ENCODE data around the gene PLIN5. TPM values are rescaled to one million over a fixed set of nuclear protein-coding genes. Genes with fewer than 3 reads are reported as not detected.
"Not testable (repeated sequence)": the region's sequence is repeated elsewhere in the genome, so short reads cannot be mapped to it uniquely, and the experiment has no call there.

The PLIN5 gene
- total RNA-seq, 1 donor from 2014 or later = 0.06 TPM

- no peak overlapping the region for H3K4me3 ChIP-seq (ENCODE audit: low read depth, low read length)
- no peak for DNase-seq (ENCODE audit: low read depth)
- TF ChIP-seq CTCF (conservative IDR thresholded peaks at IDR 0.05; ENCODE audit: low read depth, low read length) = no peak
These were observed 15.5 kb upstream of the PLIN5 start for GRCh38 chr19:4550479-4551050.

- DNase-seq (ENCODE audit: low read depth) = no peak
- TF ChIP-seq CTCF (conservative IDR thresholded peaks at IDR 0.05; ENCODE audit: low read depth, low read length) = no peak
- no peak overlapping the region for H3K4me3 ChIP-seq (ENCODE audit: low read depth, low read length)
These were observed 15.0 kb upstream of the PLIN5 start for GRCh38 chr19:4550018-4550417.

GRCh38 chr19:4548238-4548584 lies 13.2 kb upstream of the PLIN5 start:
- no peak for TF ChIP-seq CTCF (conservative IDR thresholded peaks at IDR 0.05; ENCODE audit: low read depth, low read length)
- no peak for DNase-seq (ENCODE audit: low read depth)
- no peak overlapping the region for H3K4me3 ChIP-seq (ENCODE audit: low read depth, low read length)

GRCh38 chr19:4547303-4548237 lies 12.5 kb upstream of the PLIN5 start:
- no peak overlapping the region for H3K4me3 ChIP-seq (ENCODE audit: low read depth, low read length)
- peak; percentile 62 for TF ChIP-seq CTCF (conservative IDR thresholded peaks at IDR 0.05; ENCODE audit: low read depth, low read length)
- no peak for DNase-seq (ENCODE audit: low read depth)

- no peak overlapping the region for H3K4me3 ChIP-seq (ENCODE audit: low read depth, low read length)
- DNase-seq (ENCODE audit: low read depth) = no peak
- TF ChIP-seq CTCF (conservative IDR thresholded peaks at IDR 0.05; ENCODE audit: low read depth, low read length) = no peak
These were observed 9.0 kb upstream of the PLIN5 start for GRCh38 chr19:4543842-4544647.

- DNase-seq (ENCODE audit: low read depth) = no peak
- H3K4me3 ChIP-seq (ENCODE audit: low read depth, low read length) = no peak overlapping the region
- no peak for TF ChIP-seq CTCF (conservative IDR thresholded peaks at IDR 0.05; ENCODE audit: low read depth, low read length)
These were observed 8.1 kb upstream of the PLIN5 start for GRCh38 chr19:4542896-4543841.

GRCh38 chr19:4541806-4542145 lies 6.8 kb upstream of the PLIN5 start:
- H3K4me3 ChIP-seq (ENCODE audit: low read depth, low read length); DNase-seq (ENCODE audit: low read depth): not testable (repeated sequence)
